H1 (cell line): ENCODE results near the gene RTN4RL2.
A peak's percentile ranks its signal among the peaks of the same experiment; 100 is the strongest.

ENCODE experiments used
- CHD2 ChIP-seq: IDR thresholded peaks from 2 replicates; pipeline ENCODE4 v1.6.1; 2012; ENCODE audit warnings: low read length, improper control_type of control experiment
- EP300 ChIP-seq, 2 experiments: IDR thresholded peaks; 1 replicate in 1 of 2; 2 replicates in 1 of 2; pipeline ENCODE4 v1.6.1; 2011 to 2012; ENCODE audit warnings: low read depth in 2 of 2, low read length in 2 of 2, mild to moderate bottlenecking in 2 of 2, borderline replicate concordance in 1 of 2, inconsistent platforms in 1 of 2, moderate library complexity in 1 of 2
- EZH2 ChIP-seq: fragments of 200-600 bp; sonication (generic); IDR thresholded peaks from 2 replicates; pipeline ENCODE4 v1.7.1; 2012; ENCODE audit warnings: low read depth, mild to moderate bottlenecking, moderate library complexity, low read length, inconsistent platforms; ENCODE audit not compliant: severe bottlenecking
- FOSL1 ChIP-seq: IDR thresholded peaks from 2 replicates; pipeline ENCODE4 v1.6.1; 2011; ENCODE audit warnings: mild to moderate bottlenecking, low read depth, low read length, moderate library complexity; ENCODE audit not compliant: insufficient read depth
- KDM5A ChIP-seq: fragments of 200-600 bp; IDR thresholded peaks from 2 replicates; pipeline ENCODE4 v1.7.1; 2012; ENCODE audit warnings: mild to moderate bottlenecking, low read length, inconsistent platforms, mixed read lengths
- POLR2A ChIP-seq, 2 experiments: IDR thresholded peaks; 1 replicate in 1 of 2; 2 replicates in 1 of 2; pipeline ENCODE4 v1.6.1; 2011; ENCODE audit warnings: low read depth in 2 of 2, low read length in 2 of 2, mild to moderate bottlenecking in 2 of 2; ENCODE audit errors: control extremely low read depth in 1 of 2
- POLR2AphosphoS5 ChIP-seq: IDR thresholded peaks from 2 replicates; pipeline ENCODE4 v1.6.1; 2011; ENCODE audit warnings: low read depth, low read length
- RAD21 ChIP-seq, 2 experiments: IDR thresholded peaks in 1 of 2; conservative IDR thresholded peaks in 1 of 2; 2 replicates each; pipeline ENCODE4 v1.6.1; 2011; ENCODE audit warnings: low read depth in 2 of 2, low read length in 2 of 2, improper control_type of control experiment in 1 of 2, inconsistent platforms in 1 of 2, mild to moderate bottlenecking in 1 of 2, moderate library complexity in 1 of 2
- SIN3A ChIP-seq, 2 experiments: IDR thresholded peaks in 1 of 2; conservative IDR thresholded peaks in 1 of 2; 2 replicates each; pipeline ENCODE4 v1.6.1; 2011 to 2012; ENCODE audit warnings: low read length in 2 of 2, improper control_type of control experiment in 1 of 2, low read depth in 1 of 2, mild to moderate bottlenecking in 1 of 2
- SUZ12 ChIP-seq: fragments of 200-600 bp; sonication (generic); IDR thresholded peaks from 2 replicates; pipeline ENCODE4 v1.6.1; 2012; ENCODE audit warnings: mild to moderate bottlenecking, inconsistent platforms, low read length, moderate library complexity, mixed read lengths
- TBP ChIP-seq: IDR thresholded peaks from 2 replicates; pipeline ENCODE4 v1.6.1; 2011; ENCODE audit warnings: low read depth, low read length, improper control_type of control experiment
- TF ChIP-seq, protein P1 (sequence below), 3 experiments: IDR thresholded peaks; 1 replicate in 2 of 3; 2 replicates in 1 of 3; pipeline versions ENCODE4 v1.5.1 to v1.6.1; 2011; ENCODE audit warnings: low read length in 3 of 3, mild to moderate bottlenecking in 3 of 3, inconsistent platforms in 2 of 3, low read depth in 1 of 3, moderate library complexity in 1 of 3; ENCODE audit not compliant: insufficient read depth in 1 of 3; ENCODE audit errors: control extremely low read depth in 1 of 3
- TF ChIP-seq, protein P2 (sequence below): IDR thresholded peaks from 2 replicates; pipeline ENCODE4 v1.6.1; 2012; ENCODE audit warnings: inconsistent platforms
- TF ChIP-seq, protein P3 (sequence below): IDR thresholded peaks from 2 replicates; pipeline ENCODE4 v1.6.1; 2011; ENCODE audit warnings: low read depth, mild to moderate bottlenecking, low read length; ENCODE audit not compliant: insufficient read depth

- TF ChIP-seq, protein P1, sequence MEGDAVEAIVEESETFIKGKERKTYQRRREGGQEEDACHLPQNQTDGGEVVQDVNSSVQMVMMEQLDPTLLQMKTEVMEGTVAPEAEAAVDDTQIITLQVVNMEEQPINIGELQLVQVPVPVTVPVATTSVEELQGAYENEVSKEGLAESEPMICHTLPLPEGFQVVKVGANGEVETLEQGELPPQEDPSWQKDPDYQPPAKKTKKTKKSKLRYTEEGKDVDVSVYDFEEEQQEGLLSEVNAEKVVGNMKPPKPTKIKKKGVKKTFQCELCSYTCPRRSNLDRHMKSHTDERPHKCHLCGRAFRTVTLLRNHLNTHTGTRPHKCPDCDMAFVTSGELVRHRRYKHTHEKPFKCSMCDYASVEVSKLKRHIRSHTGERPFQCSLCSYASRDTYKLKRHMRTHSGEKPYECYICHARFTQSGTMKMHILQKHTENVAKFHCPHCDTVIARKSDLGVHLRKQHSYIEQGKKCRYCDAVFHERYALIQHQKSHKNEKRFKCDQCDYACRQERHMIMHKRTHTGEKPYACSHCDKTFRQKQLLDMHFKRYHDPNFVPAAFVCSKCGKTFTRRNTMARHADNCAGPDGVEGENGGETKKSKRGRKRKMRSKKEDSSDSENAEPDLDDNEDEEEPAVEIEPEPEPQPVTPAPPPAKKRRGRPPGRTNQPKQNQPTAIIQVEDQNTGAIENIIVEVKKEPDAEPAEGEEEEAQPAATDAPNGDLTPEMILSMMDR (IDR thresholded peaks at IDR 0.05; ENCODE audit: control extremely low read depth in 1 of 3, insufficient read depth in 1 of 3, low read depth in 1 of 3, low read length in 3 of 3), result no peak
- TF ChIP-seq POLR2A (IDR thresholded peaks at IDR 0.05; ENCODE audit: control extremely low read depth in 1 of 2, low read depth in 2 of 2, low read length in 2 of 2) (no peak; a peak in 1 of 3 replicates), KDM5A (no peak), POLR2AphosphoS5 (no peak), SUZ12 (peak; percentile 49), RAD21 (IDR thresholded peaks at IDR 0.05 in 1 of 2, conservative IDR thresholded peaks at IDR 0.05 in 1 of 2; ENCODE audit: low read depth in 2 of 2, low read length in 2 of 2) (0 out of 4 replicates have a peak, but pooled peaks of 1 of the 2 experiments have one; percentile 0), CHD2 (no peak), FOSL1 (no peak), SIN3A (conservative IDR thresholded peaks at IDR 0.05 in 1 of 2, IDR thresholded peaks at IDR 0.05 in 1 of 2; ENCODE audit: low read depth in 1 of 2, low read length in 2 of 2) (peak in 1 of 2 experiments; percentile 81; a peak in 1 of 4 replicates), TBP (0 out of 2 replicates have a peak, but pooled peaks have one; percentile 13), EZH2 (no peak), EP300 (IDR thresholded peaks at IDR 0.05; ENCODE audit: borderline replicate concordance in 1 of 2, low read depth in 2 of 2, low read length in 2 of 2) (no peak)
- TF ChIP-seq, protein P2, sequence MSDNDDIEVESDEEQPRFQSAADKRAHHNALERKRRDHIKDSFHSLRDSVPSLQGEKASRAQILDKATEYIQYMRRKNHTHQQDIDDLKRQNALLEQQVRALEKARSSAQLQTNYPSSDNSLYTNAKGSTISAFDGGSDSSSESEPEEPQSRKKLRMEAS, result peak; percentile 46; the same call in 1 of the 2 replicates
- TF ChIP-seq, protein P3, sequence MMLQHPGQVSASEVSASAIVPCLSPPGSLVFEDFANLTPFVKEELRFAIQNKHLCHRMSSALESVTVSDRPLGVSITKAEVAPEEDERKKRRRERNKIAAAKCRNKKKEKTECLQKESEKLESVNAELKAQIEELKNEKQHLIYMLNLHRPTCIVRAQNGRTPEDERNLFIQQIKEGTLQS, result 0 out of 2 replicates have a peak, but pooled peaks have one; percentile 21
Observed at GRCh38 chr11:57515332-57516060, 55.2 kb downstream of the RTN4RL2 start, which contains the start of gene SLC43A1.
